A549 (cell line): Measurements from ENCODE around the gene CBY2. TPM values are rescaled to one million over a fixed set of nuclear protein-coding genes. Genes with fewer than 3 reads are reported as not detected.
"Not testable (repeated sequence)": the region's sequence is repeated elsewhere in the genome, so short reads cannot be mapped to it uniquely, and the experiment has no call there.

Source experiments
- ATAC-seq, 2 experiments: fragments of 200-7000 bp in 1 of 2; fragments of >200 bp in 1 of 2; cut with Nextera tagmentation in 1 of 2; cut with Tn5 transposase in 1 of 2; 3 replicates each; pipeline versions ENCODE4 v1.8.0 to v1.9.1; 2018 to 2020; ENCODE audit warnings: mild to moderate bottlenecking in 1 of 2, moderate library complexity in 1 of 2
- CTCF ChIA-PET: fragments of 300-600 bp; sonication (Branson Sonifier 250); formaldehyde crosslinking; extraction: SDS; loops from one replicate; lab custom pipeline; 2021; ENCODE audit warnings: antibody characterized with exemption, inconsistent platforms; lab: Yijun Ruan, JAX
- POLR2A ChIA-PET: fragments of 350-600 bp; formaldehyde crosslinking; extraction: SDS; loops from one replicate; lab custom pipeline; 2021; ENCODE audit warnings: antibody characterized with exemption, inconsistent platforms; lab: Yijun Ruan, JAX
- DNase-seq, 2 experiments: peaks; one replicate each; pipeline versions ENCODE4 v3.0.0 to v3.0.0-alpha.2; 2011 to 2016; ENCODE audit warnings: low read depth in 1 of 2, low spot score in 1 of 2
- FAIRE-seq: peaks from 2 replicates; lab custom pipeline; 2011; peaks lifted over from hg19 to GRCh38; lab: Jason Lieb, UNC
- H3K27ac ChIP-seq, 2 experiments: fragments of >200 bp; sonication (Bioruptor Twin); formaldehyde crosslinking; 3 replicates each; pipeline ENCODE4 v1.5.1; 2016 to 2017
- H3K4me1 ChIP-seq: fragments of >200 bp; sonication (Bioruptor Twin); formaldehyde crosslinking; 3 replicates; pipeline ENCODE4 v1.6.1; 2016
- H3K4me2 ChIP-seq: fragments of >200 bp; sonication (Bioruptor Twin); formaldehyde crosslinking; 3 replicates; pipeline ENCODE4 v1.6.1; 2016
- H3K4me3 ChIP-seq: fragments of >200 bp; sonication (Bioruptor Twin); formaldehyde crosslinking; 3 replicates; pipeline ENCODE4 v1.5.1; 2016
- H3K9me3 ChIP-seq: fragments of >200 bp; sonication (Bioruptor Twin); formaldehyde crosslinking; 3 replicates; pipeline ENCODE4 v1.6.1; 2016
- CBX2 ChIP-seq: fragments of 200-600 bp; sonication (generic); IDR thresholded peaks from 2 replicates; pipeline ENCODE4 v1.6.1; 2016; ENCODE audit warnings: low read depth, mild to moderate bottlenecking, borderline replicate concordance
- EHF ChIP-seq: fragments of 250-450 bp; sonication (Bioruptor Pico); IDR thresholded peaks from 2 replicates; pipeline ENCODE4 v1.5.0; 2020; ENCODE audit warnings: mild to moderate bottlenecking
- EHMT2 ChIP-seq: fragments of 200-600 bp; sonication (generic); IDR thresholded peaks from 2 replicates; pipeline ENCODE4 v1.6.1; 2016; ENCODE audit warnings: antibody characterized with exemption, low read depth, mild to moderate bottlenecking, moderate library complexity
- EP300 ChIP-seq, 2 experiments: fragments of >200 bp; sonication (Bioruptor Twin); formaldehyde crosslinking; IDR thresholded peaks; 2 replicates in 1 of 2; 3 replicates in 1 of 2; pipeline ENCODE4 v1.6.1; 2016 to 2017
- FOSB ChIP-seq: fragments of 250-450 bp; sonication (Bioruptor Pico); IDR thresholded peaks from 2 replicates; pipeline ENCODE4 v1.5.0; 2020; ENCODE audit warnings: mild to moderate bottlenecking, moderate library complexity
- FOSL2 ChIP-seq, 2 experiments: fragments of 450-650 bp in 1 of 2; fragments of >200 bp in 1 of 2; sonication (Bioruptor Twin) in 1 of 2; formaldehyde crosslinking; IDR thresholded peaks; 2 replicates each; pipeline versions ENCODE4 v1.5.0 to v1.6.1; 2016 to 2020; ENCODE audit warnings: mild to moderate bottlenecking in 1 of 2, moderate library complexity in 1 of 2
- HDAC2 ChIP-seq: fragments of 200-600 bp; sonication (generic); IDR thresholded peaks from 2 replicates; pipeline ENCODE4 v1.6.1; 2016
- HOXA7 ChIP-seq: fragments of 250-450 bp; sonication (Bioruptor Pico); IDR thresholded peaks from 2 replicates; pipeline ENCODE4 v1.5.0; 2020; ENCODE audit warnings: mild to moderate bottlenecking, moderate library complexity
- HOXB5 ChIP-seq: fragments of 250-450 bp; sonication (Bioruptor Pico); IDR thresholded peaks from 2 replicates; pipeline ENCODE4 v1.5.0; 2020; ENCODE audit warnings: mild to moderate bottlenecking, moderate library complexity
- KDM5A ChIP-seq: fragments of 200-600 bp; sonication (generic); IDR thresholded peaks from 2 replicates; pipeline ENCODE4 v1.6.1; 2016; ENCODE audit warnings: antibody characterized with exemption, mild to moderate bottlenecking
- MAFK ChIP-seq: fragments of 450-650 bp; IDR thresholded peaks from 2 replicates; pipeline ENCODE4 v1.6.1; 2014; ENCODE audit not compliant: partially characterized antibody
- MAZ ChIP-seq: fragments of 150-350 bp; IDR thresholded peaks from 2 replicates; pipeline ENCODE4 v1.6.1; 2014; ENCODE audit warnings: antibody characterized with exemption, low read depth, low read length, borderline replicate concordance
- NFE2L2 ChIP-seq: fragments of 150-350 bp; conservative IDR thresholded peaks from 2 replicates; pipeline ENCODE4 v1.6.1; 2014; ENCODE audit warnings: low read length
- NPAS2 ChIP-seq: fragments of 250-450 bp; sonication (Bioruptor Pico); IDR thresholded peaks from 2 replicates; pipeline ENCODE4 v1.8.0; 2022; ENCODE audit warnings: mild to moderate bottlenecking, moderate library complexity, borderline replicate concordance
- POLR2A ChIP-seq: IDR thresholded peaks from 2 replicates; pipeline ENCODE4 v1.6.1; 2012; ENCODE audit warnings: mild to moderate bottlenecking, low read length
- RAD21 ChIP-seq, 2 experiments: fragments of >200 bp in 1 of 2; sonication (Bioruptor Twin) in 1 of 2; formaldehyde crosslinking in 1 of 2; IDR thresholded peaks in 1 of 2; conservative IDR thresholded peaks in 1 of 2; 2 replicates in 1 of 2; 3 replicates in 1 of 2; pipeline ENCODE4 v1.6.1; 2012 to 2018; ENCODE audit warnings: inconsistent platforms in 1 of 2
- TFCP2L1 ChIP-seq: fragments of 250-450 bp; sonication (Bioruptor Pico); IDR thresholded peaks from 2 replicates; pipeline ENCODE4 v1.5.0; 2021; ENCODE audit warnings: mild to moderate bottlenecking
- TP53 ChIP-seq: fragments of 250-450 bp; sonication (Bioruptor Pico); IDR thresholded peaks from 2 replicates; pipeline ENCODE4 v1.5.0; 2021; ENCODE audit warnings: mild to moderate bottlenecking, moderate library complexity
- ZC3H11A ChIP-seq: fragments of 450-650 bp; IDR thresholded peaks from 2 replicates; pipeline ENCODE4 v1.6.1; 2014; ENCODE audit warnings: antibody characterized with exemption, mild to moderate bottlenecking
- ZFP36 ChIP-seq: fragments of 450-650 bp; IDR thresholded peaks from 2 replicates; pipeline ENCODE4 v1.6.1; 2014; ENCODE audit warnings: borderline replicate concordance; ENCODE audit not compliant: partially characterized antibody
- WGBS: methylation state at CpG from one replicate; pipeline ENCODE4 v1.1.6; 2017; ENCODE audit errors: missing lambda C conversion rate; 5-methylcytosine and 5-hydroxymethylcytosine counted together
- polyA plus RNA-seq, 4 experiments: library from polyadenylated mRNA; depleted of rRNA in 3 of 4; stranded (reverse); fragments of >200 nt; fragmentation: RNase III in 1 of 4; extraction: RNeasy Plus Mini Kit Qiagen cat#74134 plus additional on column Dnase treatment in 1 of 4; gene quantifications; 2 replicates in 3 of 4; 3 replicates in 1 of 4; pipeline ENCODE4 v1.2.3, GENCODE V29; 2011 to 2017

The CBY2 gene
- polyA plus RNA-seq, 2 of the 4 experiments (the other 2 are of a cell fraction) = 0.28 TPM; not detected in 1

- Histone ChIP-seq H3K9me3 (no peaks in the 10 kb centered on the region), H3K27ac (no peak overlapping the region), H3K4me2 (no peak overlapping the region), H3K4me3 (no peak overlapping the region), H3K4me1 (no peaks in the 10 kb centered on the region)
- 21% methylated on average over 3 of the region's 3 CpGs for WGBS
- FAIRE-seq = no peak
- no peak for TF ChIP-seq POLR2A
- TF ChIP-seq MAFK = peak; percentile 95
- TF ChIP-seq ZFP36 = no peak
- TF ChIP-seq TP53 (CRISPR knock-in tag) = no peak
- DNase-seq = no peak
- ATAC-seq = no peak
- ChIA-PET POLR2A (no interaction called here), CTCF (no interaction called here)
Observed at GRCh38 chr13:45659536-45659935, 42.6 kb upstream of the CBY2 start.

- H3K4me3 ChIP-seq, FAIRE-seq, H3K9me3 ChIP-seq, H3K4me2 ChIP-seq, H3K4me1 ChIP-seq, ATAC-seq, CTCF ChIA-PET, DNase-seq, POLR2A ChIA-PET, H3K27ac ChIP-seq: not testable (repeated sequence)
- 0% methylated on average over 1 of the region's 1 CpG for WGBS
Observed at GRCh38 chr13:45660458-45660857, 41.7 kb upstream of the CBY2 start.

GRCh38 chr13:45662162-45662561 is 40.0 kb upstream of the CBY2 start:
- H3K4me2 ChIP-seq = no peak overlapping the region
- CTCF ChIA-PET = no interaction called here
- TF ChIP-seq HOXA7 (CRISPR knock-in tag) (no peak), KDM5A (no peak), EHMT2 (no peak), EP300 (IDR thresholded peaks at IDR 0.05) (no peak), CBX2 (no peak), HOXB5 (CRISPR knock-in tag) (no peak), HDAC2 (no peak), TFCP2L1 (CRISPR knock-in tag) (no peak), NFE2L2 (no peak), ZC3H11A (no peak), RAD21 (conservative IDR thresholded peaks at IDR 0.05 in 1 of 2, IDR thresholded peaks at IDR 0.05 in 1 of 2) (no peak), EHF (CRISPR knock-in tag) (no peak), MAZ (no peak), NPAS2 (CRISPR knock-in tag) (no peak), FOSL2 (IDR thresholded peaks at IDR 0.05) (no peak), FOSL2 (CRISPR knock-in tag; IDR thresholded peaks at IDR 0.05) (no peak), FOSB (CRISPR knock-in tag) (no peak), MAFK (no peak)
- TF ChIP-seq, all 56 proteins: peak for 0
- DNase-seq = no peak
- FAIRE-seq = no peak
- WGBS = 59% methylated on average over 1 of the region's 1 CpG
- H3K9me3 ChIP-seq = no peaks in the 10 kb centered on the region
- POLR2A ChIA-PET = no interaction called here
- no peaks in the 10 kb centered on the region for H3K4me1 ChIP-seq
- no peak for ATAC-seq
- H3K27ac ChIP-seq = no peak overlapping the region
- no peak overlapping the region for H3K4me3 ChIP-seq

- FAIRE-seq, POLR2A ChIA-PET, DNase-seq, H3K9me3 ChIP-seq, H3K27ac ChIP-seq, ATAC-seq, CTCF ChIA-PET, H3K4me3 ChIP-seq, H3K4me1 ChIP-seq, H3K4me2 ChIP-seq: not testable (repeated sequence)
- 88% methylated on average over 1 of the region's 1 CpG for WGBS
Observed at GRCh38 chr13:45662903-45663302, 39.2 kb upstream of the CBY2 start.

GRCh38 chr13:45669626-45670025 is 32.5 kb upstream of the CBY2 start:
- H3K27ac ChIP-seq = peak overlapping the region; percentile 36 to 67; a peak in 4 of 6 replicates
- DNase-seq = not testable (repeated sequence)
- peak overlapping the region; percentile 35; the same call in 2 of the 3 replicates for H3K4me3 ChIP-seq

More at GRCh38 chr13:45669626-45670025, 32.5 kb upstream of the CBY2 start:
- ATAC-seq, H3K9me3 ChIP-seq, FAIRE-seq, CTCF ChIA-PET, H3K4me1 ChIP-seq, POLR2A ChIA-PET: not testable (repeated sequence)
- 0% methylated on average over 1 of the region's 14 CpGs for WGBS
- H3K4me2 ChIP-seq = peak overlapping the region; percentile 67; the same call in 2 of the 3 replicates
